B cell (primary cell): Measurements from ENCODE around the gene LPXN.

Experiments
- EZH2 ChIP-seq: IDR thresholded peaks from 2 replicates; pipeline ENCODE4 v1.6.1; 2012; ENCODE audit warnings: borderline replicate concordance, low read depth, mild to moderate bottlenecking, moderate library complexity, low read length; ENCODE audit not compliant: insufficient read depth, poor library complexity, severe bottlenecking
- TF ChIP-seq, protein P1 (sequence below): fragments of 200-600 bp; IDR thresholded peaks from one replicate; pipeline ENCODE4 v1.8.0; 2022; ENCODE audit warnings: antibody characterized with exemption, mild to moderate bottlenecking

DNA sequence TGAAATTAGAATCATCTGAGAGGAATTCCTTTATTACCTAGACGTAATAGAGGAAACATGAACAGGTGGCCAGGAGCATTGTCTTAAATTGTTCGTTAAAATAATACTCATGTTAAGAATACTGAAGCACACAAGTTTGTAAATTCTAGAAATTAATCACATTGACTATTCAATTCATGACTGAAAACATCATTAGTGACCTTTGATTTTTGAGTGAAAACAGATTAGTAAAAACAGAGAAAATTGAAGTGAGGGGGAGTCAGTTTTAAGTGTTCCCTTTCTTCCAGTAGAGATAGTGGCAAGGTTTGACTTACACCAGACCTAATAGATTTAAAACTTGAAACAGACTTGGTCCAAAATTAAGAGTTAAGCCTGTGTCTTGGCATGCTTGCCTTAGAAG, 4.7 kb upstream of the LPXN start:
- TF ChIP-seq, protein P1, sequence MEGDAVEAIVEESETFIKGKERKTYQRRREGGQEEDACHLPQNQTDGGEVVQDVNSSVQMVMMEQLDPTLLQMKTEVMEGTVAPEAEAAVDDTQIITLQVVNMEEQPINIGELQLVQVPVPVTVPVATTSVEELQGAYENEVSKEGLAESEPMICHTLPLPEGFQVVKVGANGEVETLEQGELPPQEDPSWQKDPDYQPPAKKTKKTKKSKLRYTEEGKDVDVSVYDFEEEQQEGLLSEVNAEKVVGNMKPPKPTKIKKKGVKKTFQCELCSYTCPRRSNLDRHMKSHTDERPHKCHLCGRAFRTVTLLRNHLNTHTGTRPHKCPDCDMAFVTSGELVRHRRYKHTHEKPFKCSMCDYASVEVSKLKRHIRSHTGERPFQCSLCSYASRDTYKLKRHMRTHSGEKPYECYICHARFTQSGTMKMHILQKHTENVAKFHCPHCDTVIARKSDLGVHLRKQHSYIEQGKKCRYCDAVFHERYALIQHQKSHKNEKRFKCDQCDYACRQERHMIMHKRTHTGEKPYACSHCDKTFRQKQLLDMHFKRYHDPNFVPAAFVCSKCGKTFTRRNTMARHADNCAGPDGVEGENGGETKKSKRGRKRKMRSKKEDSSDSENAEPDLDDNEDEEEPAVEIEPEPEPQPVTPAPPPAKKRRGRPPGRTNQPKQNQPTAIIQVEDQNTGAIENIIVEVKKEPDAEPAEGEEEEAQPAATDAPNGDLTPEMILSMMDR = no peak
- no peak for TF ChIP-seq EZH2
